Keratinocyte (primary cell): Measurements from ENCODE around the gene MYPN. TPM values are rescaled to one million over a fixed set of nuclear protein-coding genes. Genes with fewer than 3 reads are reported as not detected.

Source experiments
- DNase-seq: peaks from one replicate; pipeline ENCODE4 v3.0.0-alpha.2; 2011; ENCODE audit warnings: low read depth, missing footprints, low spot score
- FAIRE-seq: peaks from 2 replicates; lab custom pipeline; 2011; peaks lifted over from hg19 to GRCh38; lab: Jason Lieb, UNC
- H2AFZ ChIP-seq: 2 replicates; pipeline ENCODE4 v1.6.0; 2012; ENCODE audit warnings: low read length, control low read depth, inconsistent platforms; ENCODE audit not compliant: control insufficient read depth
- H3K27ac ChIP-seq: 2 replicates; pipeline ENCODE4 v1.5.1; 2011; ENCODE audit warnings: low read length; ENCODE audit not compliant: control insufficient read depth, insufficient read depth
- H3K27me3 ChIP-seq: 3 replicates; pipeline ENCODE4 v1.6.0; 2011; ENCODE audit warnings: low read length; ENCODE audit not compliant: control insufficient read depth, insufficient read depth; ENCODE audit errors: extremely low read depth
- H3K36me3 ChIP-seq, 2 experiments: 2 replicates in 1 of 2; 3 replicates in 1 of 2; pipeline ENCODE4 v1.5.1; 2011; ENCODE audit warnings: low read length in 2 of 2, mild to moderate bottlenecking in 1 of 2; ENCODE audit not compliant: control insufficient read depth in 2 of 2, insufficient read depth in 2 of 2; ENCODE audit errors: extremely low read depth in 1 of 2
- H3K4me1 ChIP-seq: 3 replicates; pipeline ENCODE4 v1.5.1; 2011; ENCODE audit warnings: low read length; ENCODE audit not compliant: control insufficient read depth, insufficient read depth; ENCODE audit errors: extremely low read depth
- H3K4me2 ChIP-seq: 3 replicates; pipeline ENCODE4 v1.6.0; 2011; ENCODE audit warnings: low read depth, low read length; ENCODE audit not compliant: control insufficient read depth, insufficient read depth; ENCODE audit errors: extremely low read depth
- H3K4me3 ChIP-seq, 3 experiments: fragments of 200-600 bp in 1 of 3; sonication (generic) in 1 of 3; 2 replicates in 2 of 3; 3 replicates in 1 of 3; pipeline ENCODE4 v1.5.1; 2011 to 2016; ENCODE audit warnings: low read length in 3 of 3, mild to moderate bottlenecking in 3 of 3, control low read depth in 2 of 3, inconsistent platforms in 1 of 3, low read depth in 1 of 3, mixed read lengths in 1 of 3, mixed run types in 1 of 3, moderate library complexity in 1 of 3; ENCODE audit not compliant: control insufficient read depth in 2 of 3, insufficient read depth in 2 of 3; ENCODE audit errors: extremely low read depth in 1 of 3
- H3K79me2 ChIP-seq: 2 replicates; pipeline ENCODE4 v1.6.0; 2012; ENCODE audit warnings: low read length; ENCODE audit not compliant: control insufficient read depth, insufficient read depth
- H3K9ac ChIP-seq: 3 replicates; pipeline ENCODE4 v1.6.0; 2011; ENCODE audit warnings: low read length; ENCODE audit not compliant: control insufficient read depth, insufficient read depth; ENCODE audit errors: extremely low read depth
- H3K9me1 ChIP-seq: 3 replicates; pipeline ENCODE4 v1.6.0; 2011; ENCODE audit warnings: low read length; ENCODE audit not compliant: control insufficient read depth, insufficient read depth; ENCODE audit errors: extremely low read depth
- H3K9me3 ChIP-seq: 2 replicates; pipeline ENCODE4 v1.5.1; 2012; ENCODE audit warnings: low read depth, low read length; ENCODE audit not compliant: control insufficient read depth
- H4K20me1 ChIP-seq: 3 replicates; pipeline ENCODE4 v1.6.0; 2011; ENCODE audit warnings: low read length; ENCODE audit not compliant: control insufficient read depth, insufficient read depth; ENCODE audit errors: extremely low read depth
- CTCF ChIP-seq, 3 experiments: IDR thresholded peaks in 1 of 3; conservative IDR thresholded peaks in 1 of 3; optimal IDR thresholded peaks in 1 of 3; 2 replicates in 2 of 3; 3 replicates in 1 of 3; pipeline versions ENCODE3 to v1.5.1; 2011; ENCODE audit warnings: low read length in 3 of 3, mild to moderate bottlenecking in 3 of 3, moderate library complexity in 2 of 3, control low read depth in 1 of 3, inconsistent platforms in 1 of 3; ENCODE audit not compliant: insufficient read depth in 2 of 3; ENCODE audit errors: extremely low read depth in 1 of 3
- EZH2 ChIP-seq: IDR thresholded peaks from one replicate; pipeline ENCODE4 v1.6.1; 2012; ENCODE audit warnings: inconsistent platforms, mild to moderate bottlenecking, low read length, moderate library complexity
- dilution Hi-C: fragments of 300-500 bp; cut with MboI; formaldehyde crosslinking; loops from one replicate; pipeline ENCODE4 v1.7.0; 2020; ENCODE audit warnings: low sequenced_read_pairs; ENCODE audit not compliant: extremely low pct_ligation_motif_present
- polyA plus RNA-seq, 5 experiments: library from polyadenylated mRNA; depleted of rRNA in 3 of 5; stranded (reverse) in 3 of 5; stranded (forward) in 1 of 5; unstranded in 1 of 5; fragments of >200 nt; gene quantifications; 1 replicate in 1 of 5; 2 replicates in 3 of 5; 3 replicates in 1 of 5; pipeline versions ENCODE4 v1.2.1 to v1.2.3, GENCODE V29; 2011 to 2012; ENCODE audit warnings: missing spikeins in 2 of 5, low read depth in 1 of 5, low replicate concordance in 1 of 5

Gene MYPN
- polyA plus RNA-seq, 1 donor (not counting 4 experiments of a cell fraction or from before 2014, with no cell fraction given): 0.42 TPM

GRCh38 chr10:68151453-68151852, 42.2 kb downstream of the MYPN start:
- FAIRE-seq (no peak), DNase-seq (peak; percentile 11)
- TF ChIP-seq EZH2 (no peak), CTCF (optimal IDR thresholded peaks at IDR 0.05 in 1 of 3, IDR thresholded peaks at IDR 0.05 in 1 of 3, conservative IDR thresholded peaks at IDR 0.05 in 1 of 3; ENCODE audit: extremely low read depth in 1 of 3, insufficient read depth in 2 of 3, low read length in 3 of 3) (no peak)
- no peaks in the 10 kb centered on the region for H3K9me3 ChIP-seq
- dilution Hi-C loops: no loop called here
- no peak overlapping the region for H3K27ac ChIP-seq
- no peak overlapping the region for H3K4me2 ChIP-seq
- H3K27me3 ChIP-seq: no peaks in the 10 kb centered on the region
- H3K9ac ChIP-seq: no peak overlapping the region
- peaks cover 13% of the 10 kb centered on the region for H3K4me1 ChIP-seq
- no peaks in the 10 kb centered on the region for H3K79me2 ChIP-seq
- no peaks in the 10 kb centered on the region for H3K9me1 ChIP-seq
- H3K36me3 ChIP-seq: no peaks in the 10 kb centered on the region
- H4K20me1 ChIP-seq: no peaks in the 10 kb centered on the region
- no peak overlapping the region for H3K4me3 ChIP-seq
- H2AFZ ChIP-seq: no peak overlapping the region

- FAIRE-seq: peak; percentile 92
- dilution Hi-C loops: no loop called here
- H2AFZ ChIP-seq: no peak overlapping the region
Measured at GRCh38 chr10:68153473-68154210, 44.4 kb downstream of the MYPN start.

More at GRCh38 chr10:68153473-68154210, 44.4 kb downstream of the MYPN start:
- Histone ChIP-seq H3K27me3 (no peaks in the 10 kb centered on the region), H3K36me3 (no peaks in the 10 kb centered on the region), H3K27ac (peak overlapping the region; percentile 42), H3K9me3 (no peaks in the 10 kb centered on the region), H3K4me1 (peaks cover 13% of the 10 kb centered on the region), H3K9me1 (no peaks in the 10 kb centered on the region), H4K20me1 (no peaks in the 10 kb centered on the region), H3K9ac (no peak overlapping the region), H3K4me2 (peak overlapping the region; percentile 29), H3K79me2 (no peaks in the 10 kb centered on the region), H3K4me3 (no peak overlapping the region)
- TF ChIP-seq CTCF (optimal IDR thresholded peaks at IDR 0.05 in 1 of 3, IDR thresholded peaks at IDR 0.05 in 1 of 3, conservative IDR thresholded peaks at IDR 0.05 in 1 of 3; ENCODE audit: extremely low read depth in 1 of 3, insufficient read depth in 2 of 3, low read length in 3 of 3) (no peak), EZH2 (no peak)
- DNase-seq: peak; percentile 94
